ENCODE results near the gene CEP20.

Gene CEP20

GRCh38 chr16:15897834-15898254 lies 9.4 kb upstream of the CEP20 start:
- DNase-seq (ENCODE audit: low read depth, low spot score), result no peak

- DNase-seq (ENCODE audit: low read depth, low spot score), result no peak
These were observed 8.8 kb upstream of the CEP20 start for GRCh38 chr16:15897121-15897780.

GRCh38 chr16:15894571-15895374 lies 6.4 kb upstream of the CEP20 start:
- no peak for DNase-seq (ENCODE audit: low read depth, low spot score)

GRCh38 chr16:15891508-15891907 lies 3.1 kb upstream of the CEP20 start:
- no peak for DNase-seq (ENCODE audit: low read depth, low spot score)

- no peak for DNase-seq (ENCODE audit: low read depth, low spot score)
These were observed 1.1 kb downstream of the CEP20 start for GRCh38 chr16:15887283-15887682.

GRCh38 chr16:15886078-15886477 lies 2.3 kb downstream of the CEP20 start:
- no peak for DNase-seq (ENCODE audit: low read depth, low spot score)

GRCh38 chr16:15885560-15886001 lies 2.8 kb downstream of the CEP20 start:
- no peak for DNase-seq (ENCODE audit: low read depth, low spot score)

GRCh38 chr16:15882563-15882962 lies 5.8 kb downstream of the CEP20 start:
- DNase-seq (ENCODE audit: low read depth, low spot score), result no peak

- DNase-seq (ENCODE audit: low read depth, low spot score), result no peak
These were observed 6.5 kb downstream of the CEP20 start for GRCh38 chr16:15881794-15882379.

- no peak for DNase-seq (ENCODE audit: low read depth, low spot score)
These were observed 7.7 kb downstream of the CEP20 start for GRCh38 chr16:15880434-15881308.

GRCh38 chr16:15879255-15879811 lies 9.1 kb downstream of the CEP20 start:
- no peak for DNase-seq (ENCODE audit: low read depth, low spot score)

GRCh38 chr16:15876503-15876902 lies 11.9 kb downstream of the CEP20 start:
- DNase-seq (ENCODE audit: low read depth, low spot score), result no peak

- peak; percentile 48 for DNase-seq (ENCODE audit: low read depth, low spot score)
These were observed 13.6 kb downstream of the CEP20 start for GRCh38 chr16:15874745-15875314.

GRCh38 chr16:15873737-15874136 lies 14.7 kb downstream of the CEP20 start:
- DNase-seq (ENCODE audit: low read depth, low spot score), result no peak

GRCh38 chr16:15873301-15873700 lies 15.1 kb downstream of the CEP20 start:
- no peak for DNase-seq (ENCODE audit: low read depth, low spot score)

GRCh38 chr16:15870011-15870410 lies 18.4 kb downstream of the CEP20 start:
- no peak for DNase-seq (ENCODE audit: low read depth, low spot score)

- no peak for DNase-seq (ENCODE audit: low read depth, low spot score)
These were observed 22.0 kb downstream of the CEP20 start for GRCh38 chr16:15866451-15866850.

- DNase-seq (ENCODE audit: low read depth, low spot score), result no peak
These were observed 22.7 kb downstream of the CEP20 start for GRCh38 chr16:15865742-15866141.

- DNase-seq (ENCODE audit: low read depth, low spot score), result no peak
These were observed 23.5 kb downstream of the CEP20 start for GRCh38 chr16:15864939-15865338.

- no peak for DNase-seq (ENCODE audit: low read depth, low spot score)
These were observed 26.4 kb downstream of the CEP20 start for GRCh38 chr16:15861996-15862395.
